OCI-LY1 (cell line): ENCODE data around the gene ZXDC.

Source experiments
- H2AFZ ChIP-seq: fragments of 200-600 bp; sonication (generic), shearing (Covaris generic); 2 replicates; pipeline ENCODE4 v1.6.0; 2014; ENCODE audit warnings: antibody characterized with exemption, mild to moderate bottlenecking, low read length
- H3F3A ChIP-seq: fragments of 200-600 bp; sonication (generic), shearing (Covaris generic); 2 replicates; pipeline ENCODE4 v1.6.0; 2014; ENCODE audit warnings: mild to moderate bottlenecking, antibody characterized with exemption, low read length, moderate library complexity; ENCODE audit not compliant: insufficient read depth
- H3K27ac ChIP-seq: fragments of 200-600 bp; sonication (generic); 2 replicates; pipeline ENCODE4 v1.5.1; 2014; ENCODE audit warnings: low read length, mixed run types, mild to moderate bottlenecking, low read depth; ENCODE audit not compliant: poor library complexity, severe bottlenecking
- H3K27me3 ChIP-seq: fragments of 200-600 bp; sonication (generic); 2 replicates; pipeline ENCODE4 v1.6.0; 2014; ENCODE audit warnings: antibody characterized with exemption, mild to moderate bottlenecking, low read length, moderate library complexity; ENCODE audit not compliant: insufficient read depth
- H3K36me3 ChIP-seq: fragments of 200-600 bp; sonication (generic); 2 replicates; pipeline ENCODE4 v1.6.1; 2014; ENCODE audit warnings: mild to moderate bottlenecking, antibody characterized with exemption, low read length, moderate library complexity, mixed read lengths; ENCODE audit not compliant: insufficient read depth
- H3K4me1 ChIP-seq: fragments of 200-600 bp; sonication (generic); 2 replicates; pipeline ENCODE4 v1.5.1; 2014; ENCODE audit warnings: mild to moderate bottlenecking, low read length, moderate library complexity; ENCODE audit not compliant: insufficient read depth, severe bottlenecking
- H3K4me2 ChIP-seq: fragments of 200-600 bp; sonication (generic), shearing (Covaris generic); 2 replicates; pipeline ENCODE4 v1.6.1; 2014; ENCODE audit warnings: low read length
- H3K4me3 ChIP-seq: fragments of 200-600 bp; sonication (generic); 2 replicates; pipeline ENCODE4 v1.5.1; 2014; ENCODE audit warnings: low read length, low read depth, mild to moderate bottlenecking, mixed read lengths; ENCODE audit not compliant: poor library complexity, severe bottlenecking
- H3K79me2 ChIP-seq: fragments of 200-600 bp; shearing (Covaris generic); 2 replicates; pipeline ENCODE4 v1.6.1; 2016; ENCODE audit warnings: mixed run types, low read length, mixed read lengths; ENCODE audit not compliant: insufficient read depth
- H3K9ac ChIP-seq: fragments of 200-600 bp; sonication (generic), shearing (Covaris generic); 2 replicates; pipeline ENCODE4 v1.6.1; 2014; ENCODE audit warnings: mild to moderate bottlenecking, low read length, mixed read lengths
- H3K9me2 ChIP-seq: fragments of 200-600 bp; sonication (generic), shearing (Covaris generic); 2 replicates; pipeline ENCODE4 v1.6.1; 2014; ENCODE audit warnings: low read depth, mild to moderate bottlenecking, low read length, mixed read lengths
- H3K9me3 ChIP-seq: fragments of 200-600 bp; shearing (Covaris generic); 2 replicates; pipeline ENCODE4 v1.6.1; 2014; ENCODE audit warnings: low read length, mixed read lengths
- H4K20me1 ChIP-seq: fragments of 200-600 bp; sonication (generic), shearing (Covaris generic); 2 replicates; pipeline ENCODE4 v1.6.0; 2016; ENCODE audit warnings: mild to moderate bottlenecking, low read length; ENCODE audit not compliant: insufficient read depth
- CTCF ChIP-seq: fragments of 200-600 bp; sonication (generic), shearing (Covaris generic); IDR thresholded peaks from 2 replicates; pipeline ENCODE4 v1.5.1; 2017; ENCODE audit warnings: mild to moderate bottlenecking, antibody characterized with exemption, low read length, moderate library complexity, mixed read lengths
- EZH2 ChIP-seq: fragments of 200-600 bp; sonication (generic), shearing (Covaris generic); IDR thresholded peaks from 2 replicates; pipeline ENCODE4 v1.8.0; 2017; ENCODE audit warnings: borderline replicate concordance, mixed run types, mild to moderate bottlenecking, antibody characterized with exemption, low read length, moderate library complexity, mixed read lengths

ZXDC gene

GRCh38 chr3:126447456-126448106, 28.1 kb downstream of the ZXDC start:
- Histone ChIP-seq H3K27me3 (no peaks in the 10 kb centered on the region), H3K9me3 (no peaks in the 10 kb centered on the region), H3F3A (no peaks in the 10 kb centered on the region), H3K9ac (no peak overlapping the region), H3K27ac (no peak overlapping the region), H3K9me2 (no peaks in the 10 kb centered on the region), H3K4me1 (no peaks in the 10 kb centered on the region), H3K79me2 (no peaks in the 10 kb centered on the region), H3K4me3 (no peak overlapping the region), H4K20me1 (no peaks in the 10 kb centered on the region), H3K36me3 (peaks cover 12% of the 10 kb centered on the region; the same call in 1 of the 2 replicates), H2AFZ (no peak overlapping the region), H3K4me2 (no peak overlapping the region)
- no peak for TF ChIP-seq CTCF
- TF ChIP-seq EZH2, result no peak

DNA sequence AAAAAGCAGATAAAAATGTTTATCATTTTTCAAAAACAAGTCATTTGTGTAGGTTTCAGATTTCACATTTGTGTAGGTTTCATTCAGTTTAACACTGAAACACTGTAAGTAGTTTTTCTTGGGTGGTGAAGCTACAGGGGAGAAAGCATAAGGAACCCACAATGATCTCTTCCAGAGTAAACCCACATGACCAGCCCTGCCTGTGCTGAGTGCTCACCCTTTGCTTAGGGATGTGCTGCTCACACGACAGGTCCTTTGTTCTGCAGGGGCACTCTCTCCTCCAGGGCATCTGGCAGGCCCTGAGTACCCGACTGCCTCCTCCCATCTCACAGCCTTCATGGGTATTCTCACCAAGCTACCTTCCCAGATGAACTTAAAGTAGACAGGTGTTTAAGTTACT, 28.9 kb downstream of the ZXDC start:
- Histone ChIP-seq H4K20me1 (no peaks in the 10 kb centered on the region), H3K9ac (no peak overlapping the region), H3K27me3 (no peaks in the 10 kb centered on the region), H3F3A (no peaks in the 10 kb centered on the region), H3K4me1 (no peaks in the 10 kb centered on the region), H3K4me3 (no peak overlapping the region), H3K79me2 (no peaks in the 10 kb centered on the region), H3K9me2 (no peaks in the 10 kb centered on the region), H2AFZ (no peak overlapping the region), H3K36me3 (peaks cover 6% of the 10 kb centered on the region; the same call in 1 of the 2 replicates), H3K27ac (no peak overlapping the region), H3K9me3 (no peaks in the 10 kb centered on the region), H3K4me2 (no peak overlapping the region)
- TF ChIP-seq EZH2, result no peak
- no peak for TF ChIP-seq CTCF

- Histone ChIP-seq H3F3A (no peaks in the 10 kb centered on the region), H3K9ac (no peak overlapping the region), H3K4me3 (no peak overlapping the region), H3K4me2 (no peak overlapping the region), H3K4me1 (no peaks in the 10 kb centered on the region), H3K79me2 (no peaks in the 10 kb centered on the region), H3K9me3 (no peaks in the 10 kb centered on the region), H4K20me1 (no peaks in the 10 kb centered on the region), H3K9me2 (no peaks in the 10 kb centered on the region), H3K27me3 (no peaks in the 10 kb centered on the region), H3K36me3 (peaks cover under 1% of the 10 kb centered on the region; the same call in 1 of the 2 replicates), H2AFZ (no peak overlapping the region), H3K27ac (no peak overlapping the region)
- no peak for TF ChIP-seq CTCF
- TF ChIP-seq EZH2, result no peak
Measured at GRCh38 chr3:126446301-126446700, 29.4 kb downstream of the ZXDC start.
